ENCODE data around the gene PGBD4.
"Not testable (repeated sequence)": the region's sequence is repeated elsewhere in the genome, so short reads cannot be mapped to it uniquely, and the experiment has no call there.

PGBD4 gene

GRCh38 chr15:34114215-34114614, 12.3 kb downstream of the PGBD4 start:
- DNase-seq (ENCODE audit: low spot score): no peak

- no peak for DNase-seq (ENCODE audit: low spot score)
These were observed 12.9 kb downstream of the PGBD4 start for GRCh38 chr15:34114739-34115138.

- DNase-seq (ENCODE audit: low spot score): no peak
These were observed 14.7 kb downstream of the PGBD4 start for GRCh38 chr15:34116620-34117019.

GRCh38 chr15:34119291-34119690, 17.4 kb downstream of the PGBD4 start:
- DNase-seq (ENCODE audit: low spot score): no peak

GRCh38 chr15:34120420-34120819, 18.5 kb downstream of the PGBD4 start:
- DNase-seq (ENCODE audit: low spot score): not testable (repeated sequence)

- not testable (repeated sequence) for DNase-seq (ENCODE audit: low spot score)
These were observed 19.9 kb downstream of the PGBD4 start for GRCh38 chr15:34121786-34122185.

- DNase-seq (ENCODE audit: low spot score): peak; percentile 76
These were observed 20.9 kb downstream of the PGBD4 start for GRCh38 chr15:34122771-34123183.

- no peak for DNase-seq (ENCODE audit: low spot score)
These were observed 22.8 kb downstream of the PGBD4 start for GRCh38 chr15:34124651-34125050.

- no peak for DNase-seq (ENCODE audit: low spot score)
These were observed 24.1 kb downstream of the PGBD4 start for GRCh38 chr15:34125945-34126344.

- no peak for DNase-seq (ENCODE audit: low spot score)
These were observed 24.6 kb downstream of the PGBD4 start for GRCh38 chr15:34126522-34126921.

GRCh38 chr15:34128898-34129297, 27.0 kb downstream of the PGBD4 start:
- DNase-seq (ENCODE audit: low spot score): no peak

- DNase-seq (ENCODE audit: low spot score): no peak
These were observed 31.0 kb downstream of the PGBD4 start for GRCh38 chr15:34132881-34133280.

GRCh38 chr15:34133511-34133910, 31.6 kb downstream of the PGBD4 start:
- no peak for DNase-seq (ENCODE audit: low spot score)

- peak; percentile 5 for DNase-seq (ENCODE audit: low spot score)
These were observed 45.7 kb downstream of the PGBD4 start for GRCh38 chr15:34147371-34148140.

GRCh38 chr15:34154725-34155204, 52.9 kb downstream of the PGBD4 start:
- peak; percentile 4 for DNase-seq (ENCODE audit: low spot score)

- no peak for DNase-seq (ENCODE audit: low spot score)
These were observed 54.0 kb downstream of the PGBD4 start for GRCh38 chr15:34155859-34156258.

All from AG08396 (cell line).